Measurements from ENCODE around the gene FBLN2. TPM values are rescaled to one million over a fixed set of nuclear protein-coding genes. Genes with fewer than 3 reads are reported as not detected.
A peak's percentile ranks its signal among the peaks of the same experiment; 100 is the strongest.

Gene FBLN2
- total and polyA plus RNA-seq, 2 of the 4 experiments (the other 2 are of a cell fraction) = 11.8 to 60.8 TPM

DNA sequence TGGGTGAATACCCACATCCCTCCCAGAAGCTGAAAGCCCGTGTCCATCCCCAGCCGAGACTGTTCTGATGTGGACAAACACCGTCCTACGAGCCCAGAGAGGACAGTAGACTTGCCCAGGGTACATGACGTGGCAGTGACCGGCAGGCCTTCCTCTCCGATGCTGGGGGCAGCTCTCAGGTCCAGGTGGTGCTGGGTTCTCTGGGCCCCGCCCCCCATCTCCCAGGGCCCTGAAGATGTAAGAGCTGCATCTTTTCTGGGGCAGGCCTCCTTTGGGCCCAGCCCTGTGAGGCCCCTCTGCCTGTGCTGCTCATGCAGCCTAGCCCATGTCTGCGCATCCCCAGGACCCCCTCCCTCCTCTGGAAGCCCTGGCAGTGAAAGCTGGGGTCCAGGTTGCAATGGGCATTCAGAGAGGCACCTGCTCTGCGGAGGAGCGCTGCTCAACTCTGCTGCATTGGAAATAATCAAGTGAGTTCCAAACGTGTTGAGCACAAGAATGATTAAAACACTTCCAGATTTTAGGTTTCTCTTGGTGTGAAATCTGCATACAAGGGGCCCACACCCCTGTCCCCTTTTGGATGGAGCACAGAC, 71.9 kb downstream of the FBLN2 start:
- CTCF ChIA-PET = no interaction called here

More for the DNA sequence above, 71.9 kb downstream of the FBLN2 start:
- H3K27ac ChIP-seq (ENCODE audit: insufficient read depth, low read length) = no peak overlapping the region
- BruUV-seq (replicated peaks) = no TSS peak
- no peaks in the 10 kb centered on the region for H3K36me3 ChIP-seq (ENCODE audit: control insufficient read depth, insufficient read depth, low read length)
- no peaks in the 10 kb centered on the region for H3K79me1 ChIP-seq (ENCODE audit: low read depth in 1 of 2, low read length in 2 of 2)
- no peak overlapping the region for H3K9ac ChIP-seq (ENCODE audit: low read depth, low read length)
- dilution Hi-C loops (cut with HindIII; ENCODE audit: low sequenced_read_pairs, unreplicated experiment) (no loop called here), intact Hi-C loops (cut with micrococcal nuclease) (no loop called here), in situ Hi-C loops (cut with MboI; ENCODE audit: low sequenced_read_pairs) (no loop called here)
- H2AFZ ChIP-seq (replicated peaks; ENCODE audit: low read length, poor library complexity) = no peak overlapping the region
- no peak overlapping the region for H2BK120ac ChIP-seq (ENCODE audit: low read depth, low read length)
- H3K4me3 ChIP-seq (ENCODE audit: insufficient read depth, low read depth, low read length) = no peak overlapping the region
- no peak overlapping the region for H2BK5ac ChIP-seq (ENCODE audit: low read depth, low read length, poor library complexity, severe bottlenecking)
- TF ChIP-seq BHLHE40 (IDR thresholded peaks at IDR 0.05; ENCODE audit: low read depth, low read length) (no peak), MAZ (IDR thresholded peaks at IDR 0.05; ENCODE audit: borderline replicate concordance, low read depth, low read length) (no peak), NFE2L2 (IDR thresholded peaks at IDR 0.05; ENCODE audit: low read depth, low read length) (no peak), MAFK (IDR thresholded peaks at IDR 0.05; ENCODE audit: low read depth, low read length) (no peak), ELK1 (IDR thresholded peaks at IDR 0.05; ENCODE audit: borderline replicate concordance, low read depth, low read length) (no peak), POLR2A (IDR thresholded peaks at IDR 0.05; ENCODE audit: low read depth, low read length) (no peak), RAD21 (IDR thresholded peaks at IDR 0.05; ENCODE audit: low read length) (no peak), CHD1 (IDR thresholded peaks at IDR 0.05; ENCODE audit: low read depth, low read length) (no peak), SMC3 (IDR thresholded peaks at IDR 0.05; ENCODE audit: low read depth, low read length) (no peak), RCOR1 (IDR thresholded peaks at IDR 0.05; ENCODE audit: insufficient replicate concordance, low read length) (no peak), FOS (IDR thresholded peaks at IDR 0.05; ENCODE audit: low read depth, low read length) (no peak), MXI1 (IDR thresholded peaks at IDR 0.05; ENCODE audit: borderline replicate concordance, low read depth, low read length) (no peak), RFX5 (IDR thresholded peaks at IDR 0.05; ENCODE audit: low read depth, low read length) (no peak), CEBPB (IDR thresholded peaks at IDR 0.05; ENCODE audit: low read depth, low read length) (no peak)
- TF ChIP-seq, protein P1, sequence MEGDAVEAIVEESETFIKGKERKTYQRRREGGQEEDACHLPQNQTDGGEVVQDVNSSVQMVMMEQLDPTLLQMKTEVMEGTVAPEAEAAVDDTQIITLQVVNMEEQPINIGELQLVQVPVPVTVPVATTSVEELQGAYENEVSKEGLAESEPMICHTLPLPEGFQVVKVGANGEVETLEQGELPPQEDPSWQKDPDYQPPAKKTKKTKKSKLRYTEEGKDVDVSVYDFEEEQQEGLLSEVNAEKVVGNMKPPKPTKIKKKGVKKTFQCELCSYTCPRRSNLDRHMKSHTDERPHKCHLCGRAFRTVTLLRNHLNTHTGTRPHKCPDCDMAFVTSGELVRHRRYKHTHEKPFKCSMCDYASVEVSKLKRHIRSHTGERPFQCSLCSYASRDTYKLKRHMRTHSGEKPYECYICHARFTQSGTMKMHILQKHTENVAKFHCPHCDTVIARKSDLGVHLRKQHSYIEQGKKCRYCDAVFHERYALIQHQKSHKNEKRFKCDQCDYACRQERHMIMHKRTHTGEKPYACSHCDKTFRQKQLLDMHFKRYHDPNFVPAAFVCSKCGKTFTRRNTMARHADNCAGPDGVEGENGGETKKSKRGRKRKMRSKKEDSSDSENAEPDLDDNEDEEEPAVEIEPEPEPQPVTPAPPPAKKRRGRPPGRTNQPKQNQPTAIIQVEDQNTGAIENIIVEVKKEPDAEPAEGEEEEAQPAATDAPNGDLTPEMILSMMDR (conservative IDR thresholded peaks at IDR 0.05; ENCODE audit: low read depth, low read length) = no peak
- TF ChIP-seq, protein P2, sequence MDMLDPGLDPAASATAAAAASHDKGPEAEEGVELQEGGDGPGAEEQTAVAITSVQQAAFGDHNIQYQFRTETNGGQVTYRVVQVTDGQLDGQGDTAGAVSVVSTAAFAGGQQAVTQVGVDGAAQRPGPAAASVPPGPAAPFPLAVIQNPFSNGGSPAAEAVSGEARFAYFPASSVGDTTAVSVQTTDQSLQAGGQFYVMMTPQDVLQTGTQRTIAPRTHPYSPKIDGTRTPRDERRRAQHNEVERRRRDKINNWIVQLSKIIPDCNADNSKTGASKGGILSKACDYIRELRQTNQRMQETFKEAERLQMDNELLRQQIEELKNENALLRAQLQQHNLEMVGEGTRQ (IDR thresholded peaks at IDR 0.05; ENCODE audit: low read depth, low read length) = no peak
- no peak overlapping the region for H2AK5ac ChIP-seq (ENCODE audit: low read depth, low read length)
- H2AK9ac ChIP-seq (replicated peaks; ENCODE audit: low read depth, low read length, poor library complexity) = peak overlapping the region; percentile 37
- no peak overlapping the region for H4K8ac ChIP-seq (ENCODE audit: low read depth in 2 of 2, low read length in 2 of 2)
- no peak overlapping the region for H3K23ac ChIP-seq (ENCODE audit: low read depth, low read length)
- no peak overlapping the region for H3K18ac ChIP-seq (ENCODE audit: low read depth, low read length)
- no peaks in the 10 kb centered on the region for H4K20me1 ChIP-seq (ENCODE audit: insufficient read depth, low read length)
- H3K27me3 ChIP-seq (ENCODE audit: control insufficient read depth, insufficient read depth, low read length) = no peaks in the 10 kb centered on the region
- 93% methylated on average over 6 of the region's 12 CpGs; no CpG with 5 or more reads in 1 of the 2 experiments for WGBS, 2 experiments (ENCODE audit: extremely low coverage in 2 of 2, insufficient read length in 1 of 2)
- no peak overlapping the region for H3K4ac ChIP-seq (ENCODE audit: low read depth, low read length)
- H3K14ac ChIP-seq (replicated peaks; ENCODE audit: low read depth, low read length) = no peak overlapping the region
- H2BK20ac ChIP-seq (ENCODE audit: low read depth, low read length) = no peak overlapping the region
- no peak overlapping the region for H2BK15ac ChIP-seq (ENCODE audit: low read depth, low read length)
- ATAC-seq (ENCODE audit: low read depth) (no peak), DNase-seq (no peak)
- H4K91ac ChIP-seq (ENCODE audit: insufficient read depth, low read depth, low read length) = no peak overlapping the region
- POLR2A ChIA-PET (ENCODE audit: unreplicated experiment) = no interaction called here
- peaks cover 2% of the 10 kb centered on the region; the same call in 1 of the 2 replicates for H3K4me1 ChIP-seq (ENCODE audit: control insufficient read depth, insufficient read depth, low read length)
- no peaks in the 10 kb centered on the region for H3K9me3 ChIP-seq (ENCODE audit: control insufficient read depth, insufficient read depth, low read length)
- no peak overlapping the region for H3K56ac ChIP-seq (ENCODE audit: extremely low read depth, insufficient read depth, low read length)
- no peak overlapping the region for H3K4me2 ChIP-seq (ENCODE audit: low read depth, low read length)
- no peak overlapping the region for H4K5ac ChIP-seq (ENCODE audit: low read depth, low read length)
- no peaks in the 10 kb centered on the region for H3K9me1 ChIP-seq (ENCODE audit: insufficient read depth, low read length)

All from IMR-90 (cell line).